ENCODE data around the gene MTOR.

GRCh38 chr1:11099310-11100148 is 162.8 kb downstream of the MTOR start, which contains the start of gene EXOSC10:
- TF ChIP-seq, protein P1, sequence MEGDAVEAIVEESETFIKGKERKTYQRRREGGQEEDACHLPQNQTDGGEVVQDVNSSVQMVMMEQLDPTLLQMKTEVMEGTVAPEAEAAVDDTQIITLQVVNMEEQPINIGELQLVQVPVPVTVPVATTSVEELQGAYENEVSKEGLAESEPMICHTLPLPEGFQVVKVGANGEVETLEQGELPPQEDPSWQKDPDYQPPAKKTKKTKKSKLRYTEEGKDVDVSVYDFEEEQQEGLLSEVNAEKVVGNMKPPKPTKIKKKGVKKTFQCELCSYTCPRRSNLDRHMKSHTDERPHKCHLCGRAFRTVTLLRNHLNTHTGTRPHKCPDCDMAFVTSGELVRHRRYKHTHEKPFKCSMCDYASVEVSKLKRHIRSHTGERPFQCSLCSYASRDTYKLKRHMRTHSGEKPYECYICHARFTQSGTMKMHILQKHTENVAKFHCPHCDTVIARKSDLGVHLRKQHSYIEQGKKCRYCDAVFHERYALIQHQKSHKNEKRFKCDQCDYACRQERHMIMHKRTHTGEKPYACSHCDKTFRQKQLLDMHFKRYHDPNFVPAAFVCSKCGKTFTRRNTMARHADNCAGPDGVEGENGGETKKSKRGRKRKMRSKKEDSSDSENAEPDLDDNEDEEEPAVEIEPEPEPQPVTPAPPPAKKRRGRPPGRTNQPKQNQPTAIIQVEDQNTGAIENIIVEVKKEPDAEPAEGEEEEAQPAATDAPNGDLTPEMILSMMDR (conservative IDR thresholded peaks at IDR 0.05) = no peak
- TF ChIP-seq ZFX (IDR thresholded peaks at IDR 0.05) = peak; percentile 96
